SK-N-SH (cell line): ENCODE measurements around the gene ELN. TPM values are rescaled to one million over a fixed set of nuclear protein-coding genes. Genes with fewer than 3 reads are reported as not detected.
A peak's percentile ranks its signal among the peaks of the same experiment; 100 is the strongest.

Source experiments
- CTCF ChIA-PET: fragments of 300-600, 350-600 bp; formaldehyde crosslinking; extraction: SDS; loops from one replicate; lab custom pipeline; 2021; lab: Yijun Ruan, JAX
- POLR2A ChIA-PET: fragments of 350-600 bp; sonication (Branson Sonifier 250); formaldehyde crosslinking; extraction: SDS; loops from one replicate; lab custom pipeline; 2020; ENCODE audit warnings: antibody characterized with exemption, inconsistent platforms; lab: Yijun Ruan, JAX
- DNase-seq: peaks from one replicate; pipeline ENCODE4 v3.0.0; 2012
- H2AFZ ChIP-seq: fragments of 200-600 bp; sonication (generic); 2 replicates; pipeline ENCODE4 v1.8.1; 2016; ENCODE audit warnings: antibody characterized with exemption, mild to moderate bottlenecking, low read depth
- H3F3A ChIP-seq: fragments of 200-600 bp; sonication (generic); replicated peaks from 2 replicates; pipeline ENCODE3; 2016; ENCODE audit warnings: antibody characterized with exemption, mild to moderate bottlenecking; ENCODE audit not compliant: insufficient read depth
- H3K27ac ChIP-seq, 2 experiments: fragments of 200-500 bp in 1 of 2; fragments of 200-600 bp in 1 of 2; sonication (Bioruptor generic) in 1 of 2; sonication (generic), shearing (Covaris generic) in 1 of 2; 2 replicates each; pipeline versions ENCODE4 v1.5.1 to v1.6.1; 2014 to 2016; ENCODE audit warnings: low read depth in 2 of 2, inconsistent platforms in 1 of 2, low read length in 1 of 2, mild to moderate bottlenecking in 1 of 2, mixed read lengths in 1 of 2
- H3K27me3 ChIP-seq: fragments of 200-600 bp; sonication (generic), shearing (Covaris generic); 2 replicates; pipeline ENCODE4 v1.6.1; 2016; ENCODE audit warnings: mixed run types; ENCODE audit not compliant: insufficient read depth
- H3K36me3 ChIP-seq, 2 experiments: fragments of 200-500 bp in 1 of 2; fragments of 200-600 bp in 1 of 2; sonication (Bioruptor generic) in 1 of 2; sonication (generic) in 1 of 2; replicated peaks in 1 of 2; 2 replicates each; pipeline versions ENCODE3 to v1.5.1; 2014 to 2016; ENCODE audit warnings: low read length in 1 of 2, mild to moderate bottlenecking in 1 of 2; ENCODE audit not compliant: insufficient read depth in 2 of 2, control insufficient read depth in 1 of 2
- H3K4me1 ChIP-seq, 2 experiments: fragments of 200-500 bp in 1 of 2; fragments of 200-600 bp in 1 of 2; sonication (Bioruptor generic) in 1 of 2; sonication (generic), shearing (Covaris generic) in 1 of 2; 2 replicates each; pipeline versions ENCODE4 v1.5.1 to v1.6.1; 2014 to 2016; ENCODE audit warnings: low read depth in 1 of 2, low read length in 1 of 2, mixed run types in 1 of 2; ENCODE audit not compliant: insufficient read depth in 2 of 2, control insufficient read depth in 1 of 2
- H3K4me2 ChIP-seq: fragments of 200-600 bp; sonication (generic), shearing (Covaris generic); 2 replicates; pipeline ENCODE4 v1.6.1; 2017; ENCODE audit warnings: mixed run types
- H3K4me3 ChIP-seq, 2 experiments: fragments of 200-500 bp in 1 of 2; fragments of 200-600 bp in 1 of 2; sonication (Bioruptor generic) in 1 of 2; sonication (generic), shearing (Covaris generic) in 1 of 2; 2 replicates each; pipeline versions ENCODE4 v1.5.1 to v1.8.1; 2014 to 2016; ENCODE audit warnings: low read depth in 2 of 2, inconsistent platforms in 1 of 2, low read length in 1 of 2, mild to moderate bottlenecking in 1 of 2, mixed read lengths in 1 of 2, moderate library complexity in 1 of 2
- H3K79me2 ChIP-seq: fragments of 200-600 bp; sonication (generic); 2 replicates; pipeline ENCODE4 v1.8.1; 2017; ENCODE audit warnings: mild to moderate bottlenecking; ENCODE audit not compliant: insufficient read depth
- H3K9ac ChIP-seq: fragments of 200-600 bp; sonication (generic); 2 replicates; pipeline ENCODE4 v1.6.1; 2017; ENCODE audit warnings: mixed run types
- H3K9me2 ChIP-seq: fragments of 200-600 bp; sonication (generic); 2 replicates; pipeline ENCODE4 v1.6.1; 2017; ENCODE audit warnings: mixed run types
- H3K9me3 ChIP-seq: fragments of 200-600 bp; sonication (generic); 2 replicates; pipeline ENCODE4 v1.6.1; 2017; ENCODE audit warnings: mixed run types, mild to moderate bottlenecking, moderate library complexity
- H4K20me1 ChIP-seq: fragments of 200-600 bp; sonication (generic); 2 replicates; pipeline ENCODE4 v1.6.1; 2017; ENCODE audit warnings: mild to moderate bottlenecking, mixed run types; ENCODE audit not compliant: insufficient read depth
- ELF1 ChIP-seq: IDR thresholded peaks from 2 replicates; pipeline ENCODE4 v1.4.0; 2012
- FOSL2 ChIP-seq: IDR thresholded peaks from 2 replicates; pipeline ENCODE4 v1.4.0; 2012; ENCODE audit warnings: low read depth, mild to moderate bottlenecking, moderate library complexity, borderline replicate concordance
- GABPA ChIP-seq: IDR thresholded peaks from 2 replicates; pipeline ENCODE4 v1.4.0; 2012; ENCODE audit warnings: low read depth, mild to moderate bottlenecking
- GATA2 ChIP-seq: sonication (generic); formaldehyde crosslinking; IDR thresholded peaks from 2 replicates; pipeline ENCODE4 v1.5.0; 2020; ENCODE audit warnings: mild to moderate bottlenecking, missing genetic modification reagents
- MXI1 ChIP-seq: IDR thresholded peaks from 2 replicates; pipeline ENCODE4 v1.6.1; 2012; ENCODE audit warnings: mild to moderate bottlenecking, low read depth, low read length, improper control_type of control experiment
- POLR2AphosphoS5 ChIP-seq: IDR thresholded peaks from 2 replicates; pipeline ENCODE4 v1.6.1; 2012; ENCODE audit warnings: low read depth, low read length
- RAD21 ChIP-seq: IDR thresholded peaks from 2 replicates; pipeline ENCODE4 v1.6.1; 2012; ENCODE audit warnings: mild to moderate bottlenecking, low read length
- RCOR1 ChIP-seq: fragments of 150-350 bp; IDR thresholded peaks from 2 replicates; pipeline ENCODE4 v1.6.1; 2017; ENCODE audit warnings: antibody characterized with exemption, low read length
- SIN3A ChIP-seq: IDR thresholded peaks from 2 replicates; pipeline ENCODE4 v1.6.1; 2012; ENCODE audit warnings: low read depth, mild to moderate bottlenecking, low read length, moderate library complexity, borderline replicate concordance
- TCF12 ChIP-seq: IDR thresholded peaks from 2 replicates; pipeline ENCODE4 v1.4.0; 2012
- WGBS: methylation state at CpG from one replicate; pipeline ENCODE4 v1.1.6; 2017; ENCODE audit warnings: low lambda C conversion rate; 5-methylcytosine and 5-hydroxymethylcytosine counted together
- polyA plus RNA-seq, 3 experiments: library from polyadenylated mRNA; depleted of rRNA; stranded (reverse); fragments of >200 nt; gene quantifications; 2 replicates each; pipeline ENCODE4 v1.2.3, GENCODE V29; 2012
- TF ChIP-seq, protein P1 (sequence below): fragments of 200-600 bp; sonication (generic); IDR thresholded peaks from 2 replicates; pipeline ENCODE4 v1.6.1; 2017; ENCODE audit warnings: antibody characterized with exemption, mild to moderate bottlenecking, moderate library complexity
- TF ChIP-seq, protein P2 (sequence below): IDR thresholded peaks from 2 replicates; pipeline ENCODE4 v1.4.0; 2012; ENCODE audit warnings: low read depth
- TF ChIP-seq, protein P3 (sequence below): fragments of 150-350 bp; IDR thresholded peaks from 2 replicates; pipeline ENCODE4 v1.6.1; 2016; ENCODE audit warnings: mild to moderate bottlenecking, low read depth, low read length
- TF ChIP-seq, protein P4 (sequence below): fragments of 150-350 bp; IDR thresholded peaks from 2 replicates; pipeline ENCODE4 v1.6.1; 2017; ENCODE audit warnings: antibody characterized with exemption, low read length, low read depth, borderline replicate concordance

ELN gene
- polyA plus RNA-seq, 1 of the 3 experiments (the other 2 are of a cell fraction) = 12.5 TPM

DNA sequence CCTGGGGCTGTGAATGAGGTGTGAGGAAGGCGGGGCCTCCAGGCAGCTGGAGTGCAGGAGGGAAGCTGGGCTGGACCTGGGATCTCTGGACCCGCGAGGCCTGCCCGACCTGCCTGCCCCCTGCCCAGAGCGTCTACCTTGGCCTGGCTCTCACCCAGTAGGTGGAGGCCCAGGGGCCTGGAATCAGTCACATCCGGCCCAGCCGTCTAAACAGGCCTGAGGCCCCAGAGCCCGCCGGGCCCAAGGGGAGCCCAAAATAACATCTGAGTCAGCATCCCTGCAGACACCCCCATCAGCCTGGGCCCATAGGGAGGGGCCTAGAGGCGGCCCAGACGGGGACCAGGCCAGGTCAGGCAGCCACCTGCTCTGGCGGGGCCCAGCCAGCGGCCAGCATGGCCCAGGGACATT is 15.1 kb upstream of the ELN start:
- H3K27ac ChIP-seq = peak overlapping the region in 1 of 2 experiments; percentile 36; a peak in 1 of 4 replicates
- no peaks in the 10 kb centered on the region for H3K9me2 ChIP-seq
- H3F3A ChIP-seq = peaks cover 6% of the 10 kb centered on the region
- H2AFZ ChIP-seq = 0 out of 2 replicates have a peak overlapping the region, but pooled peaks have one; percentile 14
- POLR2A ChIA-PET = no interaction called here
- H3K27me3 ChIP-seq = no peaks in the 10 kb centered on the region
- H3K79me2 ChIP-seq = no peaks in the 10 kb centered on the region
- peaks cover 5 to 14% of the 10 kb centered on the region in 2 experiments; a peak in 2 of 4 replicates for H3K4me1 ChIP-seq
- H3K9me3 ChIP-seq = no peaks in the 10 kb centered on the region
- 83% methylated on average over 11 of the region's 13 CpGs for WGBS
- no peak overlapping the region for H3K9ac ChIP-seq
- CTCF ChIA-PET = interaction anchor here (1.1 kb wide), 1 partner anchor 14 kb away, joined by 4 read pairs; no protein-coding TSS in a partner anchor
- no peaks in the 10 kb centered on the region for H4K20me1 ChIP-seq
- no peak overlapping the region for H3K4me2 ChIP-seq
- no peaks in the 10 kb centered on the region for H3K36me3 ChIP-seq
- peak; percentile 12; the same call in 1 of the 2 replicates for TF ChIP-seq TCF12
- no peak for TF ChIP-seq ELF1
- no peak for TF ChIP-seq RAD21
- TF ChIP-seq FOSL2 = no peak
- DNase-seq = peak; percentile 71
- H3K4me3 ChIP-seq = no peak overlapping the region

DNA sequence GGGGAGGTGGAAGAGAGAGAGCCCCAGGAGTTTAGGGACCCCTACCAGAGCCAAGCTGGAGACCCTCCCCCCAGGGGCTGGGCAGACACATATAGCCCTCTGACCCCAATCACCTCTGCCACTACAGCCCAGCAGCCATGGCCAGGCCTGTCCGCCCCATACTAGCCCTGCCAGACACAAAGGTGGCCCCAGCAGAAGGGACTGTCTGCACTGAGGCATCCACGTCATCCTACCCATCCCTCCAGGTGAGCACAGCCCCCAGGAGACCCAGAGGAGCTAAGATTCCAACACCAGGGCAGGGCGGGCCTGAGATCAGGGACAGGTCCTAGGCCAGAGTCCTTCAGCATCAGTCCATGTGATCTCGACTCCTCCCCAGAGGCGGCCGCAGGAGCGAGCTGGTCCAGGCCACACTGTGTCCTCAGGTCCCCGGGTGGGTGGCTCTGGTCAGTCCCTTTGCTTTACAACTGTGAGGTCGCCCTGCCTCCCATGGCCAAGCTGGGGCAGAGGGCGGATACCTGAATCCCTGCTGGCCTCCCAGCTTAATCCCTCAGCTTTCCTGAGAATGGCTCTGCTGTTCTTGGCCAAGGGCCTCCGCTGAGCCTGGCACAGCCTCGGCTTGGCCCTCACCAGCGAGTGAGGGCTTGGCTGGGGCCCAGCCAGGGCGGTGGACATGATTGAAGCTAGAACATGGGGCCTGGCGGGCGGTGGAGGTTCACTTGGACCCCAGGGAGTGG is 14.3 kb upstream of the ELN start:
- Histone ChIP-seq H3K4me2 (no peak overlapping the region), H3K27me3 (no peaks in the 10 kb centered on the region), H3K79me2 (no peaks in the 10 kb centered on the region), H3F3A (peaks cover 7% of the 10 kb centered on the region), H3K9ac (no peak overlapping the region), H2AFZ (no peak overlapping the region), H3K4me3 (no peak overlapping the region), H3K9me2 (no peaks in the 10 kb centered on the region), H3K27ac (peak overlapping the region in 1 of 2 experiments; percentile 36; a peak in 1 of 4 replicates), H3K4me1 (peaks cover 5 to 17% of the 10 kb centered on the region in 2 experiments; a peak in 2 of 4 replicates), H3K9me3 (no peaks in the 10 kb centered on the region), H3K36me3 (no peaks in the 10 kb centered on the region), H4K20me1 (no peaks in the 10 kb centered on the region)
- 90% methylated on average over 10 of the region's 16 CpGs for WGBS
- no peak for DNase-seq
- ChIA-PET CTCF (interaction anchor here (0.6 to 4.9 kb wide), 6 partner anchors 12 to 407 kb away, joined by 3 to 48 read pairs (median 4); partner anchors contain the start of gene ELN), POLR2A (interaction anchor here (1.7 kb wide), 1 partner anchor 12 kb away, joined by 5 read pairs; no protein-coding TSS in a partner anchor)
- TF ChIP-seq, protein P1, sequence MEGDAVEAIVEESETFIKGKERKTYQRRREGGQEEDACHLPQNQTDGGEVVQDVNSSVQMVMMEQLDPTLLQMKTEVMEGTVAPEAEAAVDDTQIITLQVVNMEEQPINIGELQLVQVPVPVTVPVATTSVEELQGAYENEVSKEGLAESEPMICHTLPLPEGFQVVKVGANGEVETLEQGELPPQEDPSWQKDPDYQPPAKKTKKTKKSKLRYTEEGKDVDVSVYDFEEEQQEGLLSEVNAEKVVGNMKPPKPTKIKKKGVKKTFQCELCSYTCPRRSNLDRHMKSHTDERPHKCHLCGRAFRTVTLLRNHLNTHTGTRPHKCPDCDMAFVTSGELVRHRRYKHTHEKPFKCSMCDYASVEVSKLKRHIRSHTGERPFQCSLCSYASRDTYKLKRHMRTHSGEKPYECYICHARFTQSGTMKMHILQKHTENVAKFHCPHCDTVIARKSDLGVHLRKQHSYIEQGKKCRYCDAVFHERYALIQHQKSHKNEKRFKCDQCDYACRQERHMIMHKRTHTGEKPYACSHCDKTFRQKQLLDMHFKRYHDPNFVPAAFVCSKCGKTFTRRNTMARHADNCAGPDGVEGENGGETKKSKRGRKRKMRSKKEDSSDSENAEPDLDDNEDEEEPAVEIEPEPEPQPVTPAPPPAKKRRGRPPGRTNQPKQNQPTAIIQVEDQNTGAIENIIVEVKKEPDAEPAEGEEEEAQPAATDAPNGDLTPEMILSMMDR = no peak
- TF ChIP-seq, protein P2, sequence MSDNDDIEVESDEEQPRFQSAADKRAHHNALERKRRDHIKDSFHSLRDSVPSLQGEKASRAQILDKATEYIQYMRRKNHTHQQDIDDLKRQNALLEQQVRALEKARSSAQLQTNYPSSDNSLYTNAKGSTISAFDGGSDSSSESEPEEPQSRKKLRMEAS = no peak
- TF ChIP-seq SIN3A (no peak), RCOR1 (no peak), GABPA (no peak), POLR2AphosphoS5 (no peak), MXI1 (no peak), GATA2 (no peak)
- TF ChIP-seq, protein P3, sequence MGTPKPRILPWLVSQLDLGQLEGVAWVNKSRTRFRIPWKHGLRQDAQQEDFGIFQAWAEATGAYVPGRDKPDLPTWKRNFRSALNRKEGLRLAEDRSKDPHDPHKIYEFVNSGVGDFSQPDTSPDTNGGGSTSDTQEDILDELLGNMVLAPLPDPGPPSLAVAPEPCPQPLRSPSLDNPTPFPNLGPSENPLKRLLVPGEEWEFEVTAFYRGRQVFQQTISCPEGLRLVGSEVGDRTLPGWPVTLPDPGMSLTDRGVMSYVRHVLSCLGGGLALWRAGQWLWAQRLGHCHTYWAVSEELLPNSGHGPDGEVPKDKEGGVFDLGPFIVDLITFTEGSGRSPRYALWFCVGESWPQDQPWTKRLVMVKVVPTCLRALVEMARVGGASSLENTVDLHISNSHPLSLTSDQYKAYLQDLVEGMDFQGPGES = no peak
- TF ChIP-seq, protein P4, sequence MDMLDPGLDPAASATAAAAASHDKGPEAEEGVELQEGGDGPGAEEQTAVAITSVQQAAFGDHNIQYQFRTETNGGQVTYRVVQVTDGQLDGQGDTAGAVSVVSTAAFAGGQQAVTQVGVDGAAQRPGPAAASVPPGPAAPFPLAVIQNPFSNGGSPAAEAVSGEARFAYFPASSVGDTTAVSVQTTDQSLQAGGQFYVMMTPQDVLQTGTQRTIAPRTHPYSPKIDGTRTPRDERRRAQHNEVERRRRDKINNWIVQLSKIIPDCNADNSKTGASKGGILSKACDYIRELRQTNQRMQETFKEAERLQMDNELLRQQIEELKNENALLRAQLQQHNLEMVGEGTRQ = no peak
